ENCODE results near the gene RAB9B.

GRCh38 chrX:103791826-103792485, 40.1 kb downstream of the RAB9B start:
- TF ChIP-seq CTCF (IDR thresholded peaks at IDR 0.05), result no peak
- no peak for TF ChIP-seq REST (IDR thresholded peaks at IDR 0.05)
- no peak for TF ChIP-seq EP300 (IDR thresholded peaks at IDR 0.05)
- no peak for TF ChIP-seq PBX3 (IDR thresholded peaks at IDR 0.05)
- TF ChIP-seq POLR2A (IDR thresholded peaks at IDR 0.05; ENCODE audit: low read length), result no peak
- no peak for TF ChIP-seq MAX (IDR thresholded peaks at IDR 0.05)
- no peak for TF ChIP-seq RAD21 (conservative IDR thresholded peaks at IDR 0.05 in 1 of 2, IDR thresholded peaks at IDR 0.05 in 1 of 2)
- TF ChIP-seq CBX8 (IDR thresholded peaks at IDR 0.05), result no peak

All from A549 (cell line).